ENCODE data around the gene ERC1.

The ERC1 gene

DNA sequence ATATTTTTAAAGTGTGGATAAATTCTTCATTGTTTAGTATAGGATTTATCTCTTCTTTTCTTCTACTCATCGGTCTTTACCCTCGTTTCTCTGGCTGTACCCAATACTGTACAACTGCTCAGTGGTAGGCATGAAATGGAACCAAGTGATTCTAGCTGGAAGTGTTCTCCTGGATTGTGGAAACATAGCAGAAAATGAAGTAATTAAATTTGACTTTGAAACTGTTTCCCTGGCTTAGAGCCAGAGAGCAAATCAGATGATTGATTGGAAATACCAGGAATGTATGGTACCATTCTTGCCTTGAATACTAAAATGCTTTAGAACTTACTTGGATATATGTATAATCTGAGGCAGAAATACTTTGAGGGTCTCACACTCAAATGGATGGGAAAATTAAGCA is 292.3 kb downstream of the ERC1 start:
- no peaks in the 10 kb centered on the region for H3K9me3 Mint-ChIP-seq
- no peak overlapping the region for H3K4me3 Mint-ChIP-seq
- H3K4me1 Mint-ChIP-seq (ENCODE audit: low read depth): peaks cover 7% of the 10 kb centered on the region
- peaks cover 5% of the 10 kb centered on the region for H3K36me3 Mint-ChIP-seq (ENCODE audit: low read depth)
- no peak overlapping the region for H3K27ac Mint-ChIP-seq
- H3K27me3 Mint-ChIP-seq (ENCODE audit: low read depth): no peaks in the 10 kb centered on the region

DNA sequence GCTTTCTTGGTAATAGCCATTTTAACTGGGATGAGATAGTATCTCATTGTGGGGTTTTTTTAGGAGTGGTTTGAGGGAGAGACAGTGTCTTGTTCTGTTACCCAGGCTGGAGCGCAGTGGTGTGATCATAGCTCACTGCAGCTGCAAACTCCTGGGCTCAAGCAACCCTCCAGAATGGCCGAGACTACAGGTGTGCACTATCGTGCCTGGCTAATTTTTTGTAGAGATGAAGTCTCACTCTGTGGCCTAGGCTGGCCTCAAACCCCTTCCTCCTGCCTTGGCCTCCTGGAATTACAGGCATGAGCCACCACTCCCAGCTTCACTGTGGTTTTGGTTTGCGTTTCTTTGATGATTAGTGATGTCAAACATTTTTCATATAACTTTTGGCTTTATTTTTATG is 293.6 kb downstream of the ERC1 start:
- H3K27ac Mint-ChIP-seq: no peak overlapping the region
- peaks cover 7% of the 10 kb centered on the region for H3K4me1 Mint-ChIP-seq (ENCODE audit: low read depth)
- H3K27me3 Mint-ChIP-seq (ENCODE audit: low read depth): no peaks in the 10 kb centered on the region
- H3K4me3 Mint-ChIP-seq: no peak overlapping the region
- no peaks in the 10 kb centered on the region for H3K9me3 Mint-ChIP-seq
- peaks cover 5% of the 10 kb centered on the region for H3K36me3 Mint-ChIP-seq (ENCODE audit: low read depth)

DNA sequence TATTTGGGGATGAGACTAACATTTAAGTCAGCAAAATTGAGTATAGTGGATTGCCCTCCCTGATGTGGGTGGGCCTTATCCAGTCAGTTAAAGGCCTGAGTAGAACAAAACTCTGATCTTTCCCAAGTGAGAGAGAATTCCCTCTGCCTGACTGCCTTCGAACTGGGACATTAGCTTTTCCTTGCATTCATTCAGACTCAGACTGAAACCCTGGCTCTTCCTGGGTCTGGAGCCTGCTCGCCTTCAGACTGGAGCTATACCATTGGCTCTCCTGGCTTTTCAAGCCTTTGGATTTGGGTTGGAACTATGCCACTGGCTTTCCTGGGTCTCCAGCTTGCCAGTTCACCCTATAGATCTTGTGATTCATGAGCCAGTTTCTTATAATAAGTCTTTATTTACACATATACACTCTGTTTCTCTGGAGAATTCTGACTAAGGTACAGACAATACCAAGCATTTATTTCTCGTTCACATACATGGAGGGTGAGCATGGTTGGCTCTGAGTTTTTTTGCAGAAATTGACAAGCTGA is 296.5 kb downstream of the ERC1 start:
- Mint-ChIP-seq H3K27ac (no peak overlapping the region), H3K27me3 (ENCODE audit: low read depth) (no peaks in the 10 kb centered on the region), H3K9me3 (no peaks in the 10 kb centered on the region), H3K4me3 (no peak overlapping the region), H3K36me3 (ENCODE audit: low read depth) (peaks cover 10% of the 10 kb centered on the region), H3K4me1 (ENCODE audit: low read depth) (peaks cover 8% of the 10 kb centered on the region)

DNA sequence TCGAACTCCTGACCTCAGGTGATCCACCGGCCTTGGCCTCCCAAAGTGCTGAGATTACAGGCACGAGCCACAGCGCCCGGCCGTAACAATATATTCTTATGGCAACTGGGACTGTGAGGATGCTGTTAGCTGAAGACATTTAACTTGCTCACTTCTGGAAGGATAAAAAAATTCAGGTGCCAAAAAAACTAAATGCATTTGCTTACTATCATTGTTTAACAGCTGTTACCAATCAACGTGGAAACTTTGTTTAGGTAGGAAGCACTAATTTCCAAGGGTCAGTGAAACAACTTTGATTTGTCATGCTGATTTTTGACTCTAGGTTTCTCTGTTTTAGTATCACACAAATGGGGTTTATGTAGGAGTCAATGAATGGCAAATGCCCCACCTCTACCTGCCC is 297.3 kb downstream of the ERC1 start:
- Mint-ChIP-seq H3K27me3 (ENCODE audit: low read depth) (no peaks in the 10 kb centered on the region), H3K4me1 (ENCODE audit: low read depth) (peaks cover 8% of the 10 kb centered on the region), H3K9me3 (no peaks in the 10 kb centered on the region), H3K27ac (no peak overlapping the region), H3K36me3 (ENCODE audit: low read depth) (peaks cover 10% of the 10 kb centered on the region), H3K4me3 (no peak overlapping the region)

DNA sequence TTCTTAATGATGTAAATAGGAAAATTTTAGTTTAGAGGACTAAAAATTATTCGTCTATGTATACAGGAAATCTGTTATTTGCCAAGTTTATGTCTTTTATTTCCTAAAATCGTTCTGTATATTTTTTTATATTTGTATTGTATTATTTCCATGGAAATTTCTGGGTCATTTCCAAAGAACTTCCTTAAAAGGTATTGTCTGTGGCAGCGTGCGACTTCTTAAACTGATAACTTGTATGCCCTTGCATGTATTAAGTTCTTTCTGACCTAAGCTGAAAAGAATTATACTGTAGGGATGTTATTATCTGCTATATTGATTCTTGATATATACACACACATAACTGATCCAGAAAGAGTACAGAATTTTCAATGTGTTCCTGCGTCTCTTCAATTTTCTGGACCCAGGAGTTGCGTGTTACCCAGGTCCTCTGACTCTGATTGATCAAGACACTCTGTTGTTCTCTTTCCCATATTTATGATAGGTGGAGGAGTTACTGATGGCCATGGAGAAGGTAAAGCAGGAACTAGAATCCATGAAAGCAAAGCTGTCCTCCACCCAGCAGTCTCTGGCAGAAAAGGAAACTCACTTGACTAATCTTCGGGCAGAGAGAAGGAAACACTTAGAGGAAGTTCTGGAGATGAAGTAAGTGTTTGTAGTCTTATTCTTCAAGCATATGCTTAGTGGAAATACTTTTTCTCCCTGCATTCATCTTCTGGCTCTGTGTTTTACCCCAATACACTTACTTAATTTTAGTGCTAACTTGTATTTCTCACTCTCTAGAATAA is 298.5 kb downstream of the ERC1 start:
- no peak overlapping the region for H3K4me3 Mint-ChIP-seq
- no peaks in the 10 kb centered on the region for H3K9me3 Mint-ChIP-seq
- H3K4me1 Mint-ChIP-seq (ENCODE audit: low read depth): peaks cover 6% of the 10 kb centered on the region
- H3K36me3 Mint-ChIP-seq (ENCODE audit: low read depth): peaks cover 10% of the 10 kb centered on the region
- H3K27me3 Mint-ChIP-seq (ENCODE audit: low read depth): no peaks in the 10 kb centered on the region
- H3K27ac Mint-ChIP-seq: no peak overlapping the region

DNA sequence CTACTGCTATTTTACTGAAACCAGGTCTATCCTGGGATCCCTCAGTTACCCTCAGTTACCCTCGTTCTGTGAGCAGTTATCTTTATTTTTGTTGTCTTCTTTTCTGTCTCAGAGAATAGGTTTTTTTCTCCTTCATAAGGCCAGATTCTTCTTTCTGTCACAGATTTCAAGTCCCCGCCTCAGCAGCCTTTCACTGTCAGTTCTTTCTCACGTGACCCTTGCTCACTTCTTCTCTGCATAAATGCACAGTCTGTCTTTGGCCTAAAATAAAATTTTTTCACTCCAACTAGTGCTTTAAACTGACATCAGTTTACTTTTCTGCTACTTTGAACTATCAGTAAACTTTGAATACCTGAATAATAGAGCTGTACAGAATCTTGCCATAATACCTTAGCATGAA is 299.7 kb downstream of the ERC1 start:
- Mint-ChIP-seq H3K4me1 (ENCODE audit: low read depth) (peaks cover 2% of the 10 kb centered on the region), H3K9me3 (no peaks in the 10 kb centered on the region), H3K36me3 (ENCODE audit: low read depth) (peaks cover 7% of the 10 kb centered on the region), H3K27me3 (ENCODE audit: low read depth) (no peaks in the 10 kb centered on the region), H3K4me3 (no peak overlapping the region), H3K27ac (no peak overlapping the region)

DNA sequence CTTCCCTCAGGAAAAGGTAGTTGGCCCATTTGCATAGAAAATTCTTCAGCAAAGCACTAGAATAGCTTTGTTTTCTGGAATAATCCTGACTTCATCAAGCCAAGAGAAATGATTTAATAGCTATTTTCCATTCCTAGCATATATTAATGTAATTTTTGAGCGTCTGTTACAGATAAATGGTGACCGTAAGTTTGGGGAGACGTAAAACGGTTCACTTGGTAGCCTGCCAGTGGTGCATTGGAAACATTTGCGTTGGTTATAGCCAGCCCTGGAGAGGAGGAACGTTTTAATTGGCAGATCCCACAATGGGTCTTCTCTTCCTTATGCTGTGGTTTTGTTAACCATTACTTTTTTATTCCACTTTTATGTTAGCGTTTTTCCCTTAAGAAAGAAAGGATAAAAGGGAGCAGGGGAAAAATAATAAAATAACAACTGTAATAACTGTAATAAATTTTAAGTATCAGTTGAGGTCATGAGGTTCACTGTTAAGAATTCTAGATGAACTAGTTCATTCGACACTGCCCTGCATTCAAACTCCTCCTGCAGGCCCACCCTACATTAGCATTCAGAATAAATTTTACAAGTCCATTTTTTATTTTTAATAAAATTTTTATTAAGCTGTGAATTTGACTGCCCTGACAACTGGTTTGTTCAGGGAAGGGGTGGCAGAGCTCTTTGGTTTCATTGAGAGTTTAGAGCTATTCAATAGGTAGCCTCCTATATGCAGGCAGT is 300.7 kb downstream of the ERC1 start:
- peaks cover 2% of the 10 kb centered on the region for H3K4me1 Mint-ChIP-seq (ENCODE audit: low read depth)
- H3K4me3 Mint-ChIP-seq: no peak overlapping the region
- H3K27ac Mint-ChIP-seq: no peak overlapping the region
- peaks cover 7% of the 10 kb centered on the region for H3K36me3 Mint-ChIP-seq (ENCODE audit: low read depth)
- no peaks in the 10 kb centered on the region for H3K27me3 Mint-ChIP-seq (ENCODE audit: low read depth)
- H3K9me3 Mint-ChIP-seq: no peaks in the 10 kb centered on the region

DNA sequence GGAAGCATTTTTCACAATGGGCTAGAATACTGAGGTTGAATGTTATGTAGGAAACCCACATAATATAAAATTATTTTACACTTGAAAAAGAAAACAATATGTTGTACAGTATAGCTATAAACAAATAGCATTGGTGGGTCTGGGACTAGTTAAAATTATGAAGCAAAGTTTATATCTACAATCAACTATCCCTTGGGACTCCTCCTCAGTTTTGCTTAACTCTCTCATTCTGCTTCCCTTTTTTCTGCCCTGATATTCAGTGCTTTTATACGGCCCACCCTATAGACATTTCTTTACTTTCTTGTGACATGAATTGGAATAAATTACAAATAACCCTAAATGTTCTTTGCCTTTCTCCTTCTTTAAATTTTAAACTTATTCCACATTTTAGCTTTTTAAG is 302.9 kb downstream of the ERC1 start:
- Mint-ChIP-seq H3K27ac (no peak overlapping the region), H3K9me3 (no peaks in the 10 kb centered on the region), H3K27me3 (ENCODE audit: low read depth) (no peaks in the 10 kb centered on the region), H3K4me1 (ENCODE audit: low read depth) (peaks cover 2% of the 10 kb centered on the region), H3K4me3 (no peak overlapping the region), H3K36me3 (ENCODE audit: low read depth) (peaks cover 16% of the 10 kb centered on the region)

DNA sequence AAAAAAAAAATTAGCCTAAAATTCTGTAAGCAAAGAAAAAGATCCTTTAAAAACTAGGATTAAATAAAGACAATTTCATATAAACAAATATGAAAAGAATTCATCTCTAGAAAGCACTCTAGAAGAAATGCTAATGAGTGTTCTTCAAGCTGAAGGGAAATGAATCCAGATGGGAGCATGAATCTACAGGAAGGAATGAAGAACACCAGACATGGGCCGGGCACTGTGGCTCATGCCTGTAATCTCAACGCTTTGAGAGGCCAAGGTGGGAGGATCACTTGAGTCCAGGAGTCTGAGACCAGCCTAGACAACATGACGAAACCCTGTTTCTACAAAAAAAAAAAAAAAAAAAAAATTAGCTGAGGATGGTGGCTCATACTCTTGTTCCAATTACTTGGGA is 306.2 kb downstream of the ERC1 start:
- Mint-ChIP-seq H3K4me3 (no peak overlapping the region), H3K4me1 (ENCODE audit: low read depth) (no peaks in the 10 kb centered on the region), H3K27me3 (ENCODE audit: low read depth) (no peaks in the 10 kb centered on the region), H3K36me3 (ENCODE audit: low read depth) (peaks cover 20% of the 10 kb centered on the region), H3K9me3 (peaks cover 3% of the 10 kb centered on the region), H3K27ac (no peak overlapping the region)

DNA sequence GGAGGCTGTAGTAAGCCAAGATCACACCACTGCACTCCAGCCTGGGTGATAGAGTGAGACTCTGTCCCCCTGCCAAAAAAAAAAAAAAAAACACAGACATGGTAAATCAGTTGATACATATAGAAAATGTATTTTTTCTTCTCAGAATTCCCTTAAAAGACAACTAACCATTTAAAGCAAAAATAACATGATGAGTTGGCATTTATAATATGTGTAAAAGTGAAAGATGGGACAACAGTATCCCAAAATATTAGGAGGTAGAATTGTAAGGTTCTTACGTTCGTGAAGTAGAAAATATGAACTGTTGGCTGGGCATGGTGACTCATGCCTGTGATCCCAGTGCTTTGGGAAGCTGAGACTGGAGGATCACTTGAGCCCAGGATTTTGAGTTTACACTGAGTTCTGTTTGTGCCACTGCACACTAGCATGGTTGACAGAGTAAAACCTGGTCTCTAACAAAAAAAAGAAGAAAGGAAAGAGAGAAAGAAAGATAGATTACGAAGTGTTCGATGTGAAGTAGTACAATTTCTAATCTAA is 306.7 kb downstream of the ERC1 start:
- H3K9me3 Mint-ChIP-seq: peaks cover 3% of the 10 kb centered on the region
- no peaks in the 10 kb centered on the region for H3K27me3 Mint-ChIP-seq (ENCODE audit: low read depth)
- no peaks in the 10 kb centered on the region for H3K4me1 Mint-ChIP-seq (ENCODE audit: low read depth)
- no peak overlapping the region for H3K4me3 Mint-ChIP-seq
- H3K36me3 Mint-ChIP-seq (ENCODE audit: low read depth): peaks cover 20% of the 10 kb centered on the region
- H3K27ac Mint-ChIP-seq: no peak overlapping the region

DNA sequence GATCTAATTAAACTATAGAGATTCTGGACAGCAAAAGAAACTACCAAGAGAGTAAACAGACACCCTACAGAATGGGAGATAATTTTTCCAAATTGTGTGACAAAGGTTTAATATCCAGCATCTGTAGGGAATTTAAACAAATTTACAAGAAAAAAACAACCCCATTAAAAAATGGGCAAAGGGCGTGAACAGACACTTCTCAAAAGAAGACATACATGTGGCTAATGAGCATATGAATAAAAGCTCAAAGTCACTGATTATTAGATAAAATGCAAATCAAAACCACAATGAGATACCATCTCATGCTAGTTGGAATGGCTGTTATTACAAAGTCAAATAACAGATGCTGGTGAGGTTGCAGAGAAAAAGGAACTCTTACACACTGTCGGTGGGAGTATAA is 309.4 kb downstream of the ERC1 start:
- Mint-ChIP-seq H3K4me3 (no peak overlapping the region), H3K27me3 (ENCODE audit: low read depth) (no peaks in the 10 kb centered on the region), H3K36me3 (ENCODE audit: low read depth) (peaks cover 20% of the 10 kb centered on the region), H3K4me1 (ENCODE audit: low read depth) (no peaks in the 10 kb centered on the region), H3K9me3 (peaks cover 3% of the 10 kb centered on the region), H3K27ac (no peak overlapping the region)

DNA sequence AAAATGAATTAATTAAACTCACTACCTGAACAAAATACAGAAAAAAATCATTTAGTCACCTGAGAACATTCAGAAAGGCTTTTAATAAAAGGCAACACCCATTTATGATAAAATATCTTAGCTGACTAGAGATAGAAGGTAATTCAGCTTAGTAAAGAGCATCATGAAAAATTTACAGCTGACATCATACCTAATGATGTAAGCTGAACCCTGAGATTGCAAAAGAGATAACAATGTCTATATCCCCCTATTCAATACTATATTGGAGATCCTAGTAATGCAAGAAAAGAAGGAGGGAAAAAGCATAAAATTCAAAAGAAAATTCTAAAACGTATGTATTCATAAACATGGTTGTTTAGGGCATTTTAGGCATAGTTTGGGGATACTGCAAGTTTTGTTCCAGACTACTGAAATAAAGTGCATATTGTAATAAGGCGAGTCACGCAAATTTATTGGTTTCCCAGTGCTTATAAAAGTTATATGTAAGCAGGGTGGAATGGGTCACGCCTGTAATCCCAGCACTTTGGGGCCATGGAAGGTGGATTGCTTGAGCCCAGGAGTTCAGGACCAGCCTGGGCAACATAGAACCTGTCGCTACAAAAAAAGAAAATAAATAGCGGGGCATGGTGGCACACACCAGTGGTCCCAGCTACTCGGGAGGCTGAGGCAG is 311.3 kb downstream of the ERC1 start:
- no peak overlapping the region for H3K27ac Mint-ChIP-seq
- H3K4me3 Mint-ChIP-seq: no peak overlapping the region
- H3K27me3 Mint-ChIP-seq (ENCODE audit: low read depth): no peaks in the 10 kb centered on the region
- H3K36me3 Mint-ChIP-seq (ENCODE audit: low read depth): peaks cover 20% of the 10 kb centered on the region
- peaks cover 3% of the 10 kb centered on the region for H3K9me3 Mint-ChIP-seq
- no peaks in the 10 kb centered on the region for H3K4me1 Mint-ChIP-seq (ENCODE audit: low read depth)

DNA sequence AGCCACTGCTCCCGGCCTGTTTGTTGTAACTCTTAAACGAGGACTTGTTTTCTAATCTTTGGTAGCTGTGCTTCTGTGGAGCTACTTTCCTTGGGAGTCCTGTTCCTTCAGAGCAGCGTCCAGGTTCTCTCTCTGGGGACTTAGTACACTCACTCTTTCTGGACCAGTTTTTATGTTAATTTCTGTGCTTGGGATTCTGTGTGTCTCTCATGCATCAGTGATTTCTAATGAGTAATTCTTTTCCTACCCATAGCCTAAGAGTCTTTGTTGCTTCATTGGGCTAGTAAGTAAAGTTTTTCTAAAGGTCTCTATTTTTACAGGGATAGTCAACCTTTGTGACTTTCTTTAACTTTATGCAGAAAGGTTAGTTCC is 314.0 kb downstream of the ERC1 start:
- no peak overlapping the region for H3K27ac Mint-ChIP-seq
- H3K27me3 Mint-ChIP-seq (ENCODE audit: low read depth): no peaks in the 10 kb centered on the region
- H3K4me3 Mint-ChIP-seq: no peak overlapping the region
- peaks cover 5% of the 10 kb centered on the region for H3K36me3 Mint-ChIP-seq (ENCODE audit: low read depth)
- H3K4me1 Mint-ChIP-seq (ENCODE audit: low read depth): no peaks in the 10 kb centered on the region
- H3K9me3 Mint-ChIP-seq: no peaks in the 10 kb centered on the region

DNA sequence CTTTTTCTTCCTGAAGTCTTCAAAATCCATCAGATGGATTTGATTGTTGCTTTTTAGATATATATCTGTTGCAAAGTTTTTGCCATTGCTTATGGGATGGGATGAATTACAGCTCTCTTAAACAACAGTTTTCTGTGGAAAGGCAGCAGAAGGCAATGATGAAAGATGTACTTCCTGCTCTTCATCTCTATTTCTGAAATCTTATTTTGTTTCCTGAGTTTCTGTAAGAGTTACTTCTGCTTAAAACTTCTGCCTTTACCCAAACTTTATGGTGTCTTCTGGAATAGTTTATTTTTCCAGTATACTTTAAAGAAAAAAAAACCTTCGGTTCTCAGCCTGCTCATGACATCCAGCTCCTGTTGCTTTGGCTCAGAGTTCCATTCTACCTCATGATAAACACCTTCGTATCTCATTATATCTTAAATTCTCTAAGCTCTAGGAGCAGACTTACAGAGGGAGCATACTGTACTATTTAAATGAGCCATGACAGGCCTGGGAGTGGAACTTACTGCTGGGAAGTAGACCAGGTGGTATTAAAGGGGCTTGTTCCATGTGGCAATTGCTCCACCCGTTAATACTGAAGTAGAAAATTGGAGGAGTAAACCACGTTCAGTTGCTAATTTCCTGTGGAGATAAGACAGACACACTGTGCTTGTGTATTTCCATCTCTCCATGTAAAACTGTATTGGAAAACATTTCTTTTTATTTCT is 314.9 kb downstream of the ERC1 start:
- no peak overlapping the region for H3K4me3 Mint-ChIP-seq
- no peaks in the 10 kb centered on the region for H3K36me3 Mint-ChIP-seq (ENCODE audit: low read depth)
- H3K27me3 Mint-ChIP-seq (ENCODE audit: low read depth): no peaks in the 10 kb centered on the region
- H3K27ac Mint-ChIP-seq: no peak overlapping the region
- H3K9me3 Mint-ChIP-seq: no peaks in the 10 kb centered on the region
- no peaks in the 10 kb centered on the region for H3K4me1 Mint-ChIP-seq (ENCODE audit: low read depth)

Measured in T-helper 1 cell treated with Interleukin-12 subunit alpha and Interleukin-12 subunit beta and Interleukin-4 antibody, amounts not matched to agents 30 μg/mL and 1 μg/mL, for 36 hours (primary cell).